Measurements from ENCODE around the gene TMEM87A. TPM values are rescaled to one million over a fixed set of nuclear protein-coding genes. Genes with fewer than 3 reads are reported as not detected.

The TMEM87A gene
- total RNA-seq, 4 donors from 2014 or later: 47.1 to 63.1 (median 57.0) TPM

GRCh38 chr15:42267286-42267685, 5.9 kb downstream of the TMEM87A start:
- TF ChIP-seq, protein P1, sequence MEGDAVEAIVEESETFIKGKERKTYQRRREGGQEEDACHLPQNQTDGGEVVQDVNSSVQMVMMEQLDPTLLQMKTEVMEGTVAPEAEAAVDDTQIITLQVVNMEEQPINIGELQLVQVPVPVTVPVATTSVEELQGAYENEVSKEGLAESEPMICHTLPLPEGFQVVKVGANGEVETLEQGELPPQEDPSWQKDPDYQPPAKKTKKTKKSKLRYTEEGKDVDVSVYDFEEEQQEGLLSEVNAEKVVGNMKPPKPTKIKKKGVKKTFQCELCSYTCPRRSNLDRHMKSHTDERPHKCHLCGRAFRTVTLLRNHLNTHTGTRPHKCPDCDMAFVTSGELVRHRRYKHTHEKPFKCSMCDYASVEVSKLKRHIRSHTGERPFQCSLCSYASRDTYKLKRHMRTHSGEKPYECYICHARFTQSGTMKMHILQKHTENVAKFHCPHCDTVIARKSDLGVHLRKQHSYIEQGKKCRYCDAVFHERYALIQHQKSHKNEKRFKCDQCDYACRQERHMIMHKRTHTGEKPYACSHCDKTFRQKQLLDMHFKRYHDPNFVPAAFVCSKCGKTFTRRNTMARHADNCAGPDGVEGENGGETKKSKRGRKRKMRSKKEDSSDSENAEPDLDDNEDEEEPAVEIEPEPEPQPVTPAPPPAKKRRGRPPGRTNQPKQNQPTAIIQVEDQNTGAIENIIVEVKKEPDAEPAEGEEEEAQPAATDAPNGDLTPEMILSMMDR (IDR thresholded peaks at IDR 0.05; ENCODE audit: low read depth): no peak

DNA sequence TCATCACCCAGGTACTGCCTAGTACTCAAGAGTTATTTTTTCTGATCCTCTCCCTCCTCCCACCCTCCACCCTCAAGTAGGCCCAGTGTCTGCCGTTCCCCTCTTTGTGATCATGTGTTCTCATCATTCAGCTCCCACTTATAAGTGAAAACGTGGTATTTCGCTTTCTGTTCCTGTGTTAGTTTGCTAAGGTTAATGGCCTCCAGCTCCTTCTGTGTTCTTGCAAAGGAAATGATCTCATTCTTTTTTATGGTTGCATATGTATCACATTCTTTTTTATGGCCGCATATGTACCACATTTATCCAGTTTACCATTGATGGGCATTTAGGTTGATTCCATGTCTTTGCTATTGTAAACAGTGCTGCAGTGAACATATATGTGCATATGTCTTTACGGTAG, 8.4 kb downstream of the TMEM87A start:
- TF ChIP-seq, protein P1 (IDR thresholded peaks at IDR 0.05; ENCODE audit: low read depth): no peak

GRCh38 chr15:42253300-42253699, 19.9 kb downstream of the TMEM87A start:
- TF ChIP-seq, protein P1 (IDR thresholded peaks at IDR 0.05; ENCODE audit: low read depth): no peak

- TF ChIP-seq, protein P1 (IDR thresholded peaks at IDR 0.05; ENCODE audit: low read depth): no peak
Observed at GRCh38 chr15:42240823-42241222, 32.4 kb downstream of the TMEM87A start.

DNA sequence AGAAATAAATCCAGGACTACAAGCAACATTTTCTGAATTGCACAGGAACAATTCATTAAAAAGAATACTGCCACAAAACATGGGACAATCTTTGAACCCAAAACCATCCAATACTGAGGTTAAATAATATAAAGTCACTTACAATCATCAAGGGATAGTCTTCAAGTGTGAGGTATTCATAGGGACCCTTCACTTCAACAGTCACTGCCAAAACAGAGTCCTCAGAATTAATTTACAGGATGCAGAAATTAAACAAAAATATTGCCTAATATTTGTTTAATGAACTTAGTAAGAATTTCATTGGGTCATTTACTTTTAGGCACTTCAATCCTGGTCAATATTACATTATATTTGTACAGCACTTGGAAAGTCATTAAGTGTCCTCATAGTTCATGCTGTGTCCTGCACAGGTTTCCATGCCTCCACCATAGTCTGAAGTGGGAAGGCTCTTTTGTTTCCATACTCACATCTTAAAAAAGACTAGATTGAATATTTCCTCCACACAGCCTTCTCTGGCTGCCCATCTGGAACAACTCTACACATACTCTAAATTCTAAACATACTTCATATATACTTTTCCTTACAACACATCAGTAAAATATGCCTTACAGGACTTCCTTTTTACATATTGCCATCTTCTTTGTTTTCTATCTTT, 33.6 kb downstream of the TMEM87A start:
- TF ChIP-seq, protein P1 (IDR thresholded peaks at IDR 0.05; ENCODE audit: low read depth): no peak

- TF ChIP-seq, protein P1 (IDR thresholded peaks at IDR 0.05; ENCODE audit: low read depth): no peak
Observed at GRCh38 chr15:42233107-42233506, 40.1 kb downstream of the TMEM87A start.

GRCh38 chr15:42232606-42233005, 40.6 kb downstream of the TMEM87A start:
- TF ChIP-seq, protein P1 (IDR thresholded peaks at IDR 0.05; ENCODE audit: low read depth): no peak
